Endothelial cell of umbilical vein (primary cell): ENCODE results near the gene TOE1. TPM values are rescaled to one million over a fixed set of nuclear protein-coding genes. Genes with fewer than 3 reads are reported as not detected.
A peak's percentile ranks its signal among the peaks of the same experiment; 100 is the strongest.

Experiments used
- BruUV-seq: library from RNA; stranded (reverse); fragments of 400-500 nt; replicated peaks from 2 replicates; lab custom pipeline; 2021; lab: Mats Ljungman, UMichigan
- CTCF ChIA-PET: fragments of 300-600, 350-600 bp; sonication (Branson Sonifier 250); formaldehyde crosslinking; loops from one replicate; lab custom pipeline; 2021; ENCODE audit warnings: antibody characterized with exemption, inconsistent platforms; lab: Charles Lee
- POLR2A ChIA-PET: fragments of 300-600, 350-600 bp; sonication (Branson Sonifier 250); formaldehyde crosslinking; loops from one replicate; lab custom pipeline; 2021; ENCODE audit warnings: antibody characterized with exemption, inconsistent platforms; lab: Charles Lee
- DNase-seq: peaks from one replicate; pipeline ENCODE4 v3.0.0-alpha.2; 2011; ENCODE audit warnings: low read depth, low spot score
- FAIRE-seq: peaks from 2 replicates; lab custom pipeline; 2011; peaks lifted over from hg19 to GRCh38; lab: Jason Lieb, UNC
- H2AFZ ChIP-seq: 2 replicates; pipeline ENCODE4 v1.6.0; 2012; ENCODE audit warnings: low read depth, low read length, control low read depth, inconsistent platforms
- H3K27ac ChIP-seq: 2 replicates; pipeline ENCODE4 v1.5.1; 2011; ENCODE audit warnings: low read depth, mild to moderate bottlenecking, control low read depth, low read length, moderate library complexity; ENCODE audit not compliant: insufficient read depth
- H3K27me3 ChIP-seq, 2 experiments: 2 replicates each; pipeline versions ENCODE4 v1.6.0 to v1.6.1; 2011; ENCODE audit warnings: low read length in 2 of 2, mixed read lengths in 1 of 2; ENCODE audit not compliant: control insufficient read depth in 2 of 2, insufficient read depth in 2 of 2
- H3K36me3 ChIP-seq, 2 experiments: 2 replicates in 1 of 2; 3 replicates in 1 of 2; pipeline ENCODE4 v1.5.1; 2011; ENCODE audit warnings: low read length in 2 of 2, mild to moderate bottlenecking in 1 of 2, moderate library complexity in 1 of 2; ENCODE audit not compliant: control insufficient read depth in 2 of 2, insufficient read depth in 2 of 2; ENCODE audit errors: extremely low read depth in 1 of 2
- H3K4me1 ChIP-seq: 3 replicates; pipeline ENCODE4 v1.5.1; 2011; ENCODE audit warnings: mild to moderate bottlenecking, low read length; ENCODE audit not compliant: control insufficient read depth, insufficient read depth; ENCODE audit errors: extremely low read depth
- H3K4me2 ChIP-seq: 2 replicates; pipeline ENCODE4 v1.6.1; 2011; ENCODE audit warnings: low read length, control low read depth, mixed read lengths; ENCODE audit not compliant: insufficient read depth
- H3K4me3 ChIP-seq, 3 experiments: fragments of 200-600 bp in 1 of 3; sonication (generic), shearing (Covaris generic) in 1 of 3; replicated peaks in 1 of 3; 2 replicates each; pipeline ENCODE4 v1.5.1; 2011 to 2016; ENCODE audit warnings: control low read depth in 3 of 3, low read length in 3 of 3, mild to moderate bottlenecking in 2 of 3, inconsistent platforms in 1 of 3, low read depth in 1 of 3, moderate library complexity in 1 of 3; ENCODE audit not compliant: insufficient read depth in 1 of 3
- H3K79me2 ChIP-seq: 2 replicates; pipeline ENCODE4 v1.6.0; 2012; ENCODE audit warnings: low read length, inconsistent platforms; ENCODE audit not compliant: control insufficient read depth, insufficient read depth
- H3K9ac ChIP-seq: replicated peaks from 2 replicates; pipeline ENCODE3; 2011; ENCODE audit warnings: low read length, control low read depth; ENCODE audit not compliant: insufficient read depth; ENCODE audit errors: extremely low read depth
- H3K9me1 ChIP-seq: replicated peaks from 3 replicates; pipeline ENCODE4 v1.6.0; 2011; ENCODE audit warnings: mild to moderate bottlenecking, low read length; ENCODE audit not compliant: control insufficient read depth, insufficient read depth; ENCODE audit errors: extremely low read depth
- H3K9me3 ChIP-seq: replicated peaks from 2 replicates; pipeline ENCODE4 v1.5.1; 2012; ENCODE audit warnings: low read length, inconsistent platforms; ENCODE audit not compliant: control insufficient read depth, insufficient read depth
- H4K20me1 ChIP-seq: replicated peaks from 2 replicates; pipeline ENCODE3; 2011; ENCODE audit warnings: mild to moderate bottlenecking, low read length; ENCODE audit not compliant: control insufficient read depth, insufficient read depth; ENCODE audit errors: extremely low read depth
- EZH2 ChIP-seq: IDR thresholded peaks from 2 replicates; pipeline ENCODE4 v1.6.1; 2012; ENCODE audit warnings: borderline replicate concordance, low read depth, mild to moderate bottlenecking, moderate library complexity, low read length, inconsistent platforms; ENCODE audit not compliant: severe bottlenecking
- FOS ChIP-seq: IDR thresholded peaks from 2 replicates; pipeline ENCODE4 v1.6.1; 2011; ENCODE audit warnings: mild to moderate bottlenecking, low read length, moderate library complexity, borderline replicate concordance; ENCODE audit not compliant: insufficient read depth
- GATA2 ChIP-seq: IDR thresholded peaks from 2 replicates; pipeline ENCODE4 v1.7.0; 2011; ENCODE audit warnings: low read depth, mild to moderate bottlenecking, moderate library complexity, mixed read lengths, low read length; ENCODE audit not compliant: insufficient read length, insufficient read depth
- JUN ChIP-seq: IDR thresholded peaks from 2 replicates; pipeline ENCODE4 v1.6.1; 2011; ENCODE audit warnings: borderline replicate concordance, low read depth; ENCODE audit not compliant: insufficient read length, insufficient read depth
- MAX ChIP-seq: IDR thresholded peaks from 2 replicates; pipeline ENCODE4 v1.6.1; 2011; ENCODE audit not compliant: insufficient read depth, insufficient read length
- MYC ChIP-seq: IDR thresholded peaks from one replicate; pipeline ENCODE4 v1.6.1; 2011; ENCODE audit warnings: mild to moderate bottlenecking, low read depth, low read length
- POLR2A ChIP-seq: IDR thresholded peaks from 2 replicates; pipeline ENCODE4 v1.6.1; 2012; ENCODE audit warnings: low read depth, mild to moderate bottlenecking, control low read depth, low read length
- POLR2AphosphoS5 ChIP-seq: IDR thresholded peaks from 2 replicates; pipeline ENCODE4 v1.6.1; 2012; ENCODE audit warnings: low read depth, mild to moderate bottlenecking, control low read depth, low read length, moderate library complexity; ENCODE audit not compliant: insufficient read depth
- dilution Hi-C: fragments of 300-500 bp; cut with MboI; formaldehyde crosslinking; loops from one replicate; pipeline ENCODE4 v1.15.0; 2019; ENCODE audit warnings: low sequenced_read_pairs; ENCODE audit not compliant: extremely low pct_ligation_motif_present
- intact Hi-C: fragments of 100-400 bp; cut with micrococcal nuclease; formaldehyde crosslinking; loops from one replicate; pipeline ENCODE4 v1.10.0; 2022
- polyA plus RNA-seq, 4 experiments: library from polyadenylated mRNA; depleted of rRNA in 3 of 4; stranded (reverse) in 3 of 4; unstranded in 1 of 4; fragments of >200 nt; gene quantifications; 2 replicates each; pipeline versions ENCODE4 v1.2.1 to v1.2.3, GENCODE V29; 2011 to 2012; ENCODE audit warnings: missing spikeins in 1 of 4
- total RNA-seq: library from RNA; stranded (reverse); gene quantifications from 2 replicates; pipeline ENCODE4 v1.2.3, GENCODE V29; 2021
- TF ChIP-seq, protein P1 (sequence below), 2 donors: IDR thresholded peaks; 1 replicate in 1 of 2; 2 replicates in 1 of 2; pipeline ENCODE4 v1.5.1; 2011; ENCODE audit warnings: low read length in 2 of 2, mild to moderate bottlenecking in 2 of 2, moderate library complexity in 2 of 2, control low read depth in 1 of 2, inconsistent platforms in 1 of 2, low read depth in 1 of 2; ENCODE audit not compliant: insufficient read depth in 1 of 2; ENCODE audit errors: extremely low read depth in 1 of 2

Gene TOE1
- total and polyA plus RNA-seq, 2 donors (not counting 3 experiments of a cell fraction or from before 2014, with no cell fraction given): 16.3 to 24.9 TPM

DNA sequence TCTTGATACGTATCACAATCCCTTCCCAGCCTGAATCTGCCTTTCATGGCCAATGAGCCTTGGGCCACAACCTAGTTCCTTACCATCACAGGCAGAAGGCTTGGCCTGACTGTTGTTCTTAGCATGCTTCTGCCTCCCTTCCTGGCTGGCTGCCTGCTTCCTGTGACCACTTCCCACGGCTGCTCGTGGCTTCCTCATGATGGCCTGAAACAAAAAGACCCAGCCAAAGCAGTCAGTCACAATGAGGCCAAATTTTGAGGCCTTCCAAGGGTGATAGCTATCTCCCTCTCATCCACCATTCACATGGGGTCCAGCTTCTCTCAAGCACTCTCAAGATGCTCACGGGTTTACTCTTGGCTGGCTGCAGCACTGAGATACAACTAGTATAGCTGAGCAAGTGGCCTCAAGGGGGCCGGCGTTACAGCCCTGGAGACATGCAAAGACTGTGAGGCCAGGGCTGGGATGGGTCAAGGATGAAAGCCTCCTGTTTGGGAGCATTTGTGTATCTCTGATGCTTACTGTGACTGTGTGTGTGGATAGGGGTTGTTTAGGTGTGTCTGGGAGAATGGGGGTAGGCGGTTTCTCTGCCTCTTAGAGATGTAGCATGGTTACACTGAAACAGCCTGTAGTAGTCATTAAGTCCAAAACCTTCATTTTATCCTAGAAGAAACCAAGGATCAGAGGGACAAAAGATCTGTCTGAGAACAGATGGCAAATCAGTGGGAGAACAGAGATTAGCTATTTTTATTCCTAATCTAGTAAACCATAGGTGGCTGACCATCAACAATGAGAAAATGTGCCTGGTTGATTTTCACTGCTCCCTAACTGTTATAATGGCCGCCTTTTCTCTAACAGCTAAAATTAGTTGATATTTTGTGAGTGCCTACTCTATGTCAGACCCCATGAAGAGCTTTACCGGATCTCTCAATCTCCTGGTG lies 5.4 kb upstream of the TOE1 start:
- DNase-seq (peak; percentile 61), FAIRE-seq (peak; percentile 83)
- Histone ChIP-seq H3K9me3 (no peaks in the 10 kb centered on the region), H3K9me1 (no peaks in the 10 kb centered on the region), H3K36me3 (no peaks in the 10 kb centered on the region), H3K4me3 (no peak overlapping the region), H3K27me3 (no peaks in the 10 kb centered on the region), H2AFZ (peak overlapping the region; percentile 57), H3K4me2 (no peak overlapping the region), H3K79me2 (no peaks in the 10 kb centered on the region), H4K20me1 (no peaks in the 10 kb centered on the region), H3K27ac (peak overlapping the region; percentile 10), H3K9ac (no peak overlapping the region), H3K4me1 (peaks cover 10% of the 10 kb centered on the region)
- POLR2A ChIA-PET: interaction anchor here (0.9 kb wide), 1 partner anchor 187 kb away, joined by 3 read pairs; the partner anchor contains the start of gene PRDX1
- dilution Hi-C loops (no loop called here), intact Hi-C loops (no loop called here)
- TF ChIP-seq GATA2 (no peak), POLR2AphosphoS5 (no peak), POLR2A (no peak), EZH2 (no peak), FOS (no peak), MYC (no peak), JUN (no peak), MAX (peak; percentile 43)
- TF ChIP-seq, protein P1, sequence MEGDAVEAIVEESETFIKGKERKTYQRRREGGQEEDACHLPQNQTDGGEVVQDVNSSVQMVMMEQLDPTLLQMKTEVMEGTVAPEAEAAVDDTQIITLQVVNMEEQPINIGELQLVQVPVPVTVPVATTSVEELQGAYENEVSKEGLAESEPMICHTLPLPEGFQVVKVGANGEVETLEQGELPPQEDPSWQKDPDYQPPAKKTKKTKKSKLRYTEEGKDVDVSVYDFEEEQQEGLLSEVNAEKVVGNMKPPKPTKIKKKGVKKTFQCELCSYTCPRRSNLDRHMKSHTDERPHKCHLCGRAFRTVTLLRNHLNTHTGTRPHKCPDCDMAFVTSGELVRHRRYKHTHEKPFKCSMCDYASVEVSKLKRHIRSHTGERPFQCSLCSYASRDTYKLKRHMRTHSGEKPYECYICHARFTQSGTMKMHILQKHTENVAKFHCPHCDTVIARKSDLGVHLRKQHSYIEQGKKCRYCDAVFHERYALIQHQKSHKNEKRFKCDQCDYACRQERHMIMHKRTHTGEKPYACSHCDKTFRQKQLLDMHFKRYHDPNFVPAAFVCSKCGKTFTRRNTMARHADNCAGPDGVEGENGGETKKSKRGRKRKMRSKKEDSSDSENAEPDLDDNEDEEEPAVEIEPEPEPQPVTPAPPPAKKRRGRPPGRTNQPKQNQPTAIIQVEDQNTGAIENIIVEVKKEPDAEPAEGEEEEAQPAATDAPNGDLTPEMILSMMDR (IDR thresholded peaks at IDR 0.05; ENCODE audit: extremely low read depth in 1 of 2, insufficient read depth in 1 of 2, low read depth in 1 of 2, low read length in 2 of 2): peak in 1 of 2 donors; percentile 26
- no TSS peak for BruUV-seq
- CTCF ChIA-PET: interaction anchor here (0.9 to 1.4 kb wide), 4 partner anchors 10 to 29 kb away, joined by 3 to 4 read pairs (median 3); no protein-coding TSS in a partner anchor
